Ovary (tissue), 3 donors: ENCODE results near the gene OXTR.

Source experiments
- POLR2A ChIP-seq: fragments of 450-650 bp; IDR thresholded peaks from one replicate; pipeline ENCODE4 v1.6.1; 2017; ENCODE audit warnings: antibody characterized with exemption, mild to moderate bottlenecking, moderate library complexity
- TF ChIP-seq, protein P1 (sequence below), 3 donors: fragments of 450-650 bp in 2 of 3; fragments of 200-600 bp in 1 of 3; IDR thresholded peaks; one replicate each; pipeline versions ENCODE4 v1.5.1 to v1.8.0; 2016 to 2022; ENCODE audit warnings: antibody characterized with exemption in 3 of 3, mild to moderate bottlenecking in 1 of 3
- donor health status: DM: no; HTN: no; CAD: no.

GRCh38 chr3:8738639-8739038 lies 30.8 kb downstream of the OXTR start:
- TF ChIP-seq, protein P1, sequence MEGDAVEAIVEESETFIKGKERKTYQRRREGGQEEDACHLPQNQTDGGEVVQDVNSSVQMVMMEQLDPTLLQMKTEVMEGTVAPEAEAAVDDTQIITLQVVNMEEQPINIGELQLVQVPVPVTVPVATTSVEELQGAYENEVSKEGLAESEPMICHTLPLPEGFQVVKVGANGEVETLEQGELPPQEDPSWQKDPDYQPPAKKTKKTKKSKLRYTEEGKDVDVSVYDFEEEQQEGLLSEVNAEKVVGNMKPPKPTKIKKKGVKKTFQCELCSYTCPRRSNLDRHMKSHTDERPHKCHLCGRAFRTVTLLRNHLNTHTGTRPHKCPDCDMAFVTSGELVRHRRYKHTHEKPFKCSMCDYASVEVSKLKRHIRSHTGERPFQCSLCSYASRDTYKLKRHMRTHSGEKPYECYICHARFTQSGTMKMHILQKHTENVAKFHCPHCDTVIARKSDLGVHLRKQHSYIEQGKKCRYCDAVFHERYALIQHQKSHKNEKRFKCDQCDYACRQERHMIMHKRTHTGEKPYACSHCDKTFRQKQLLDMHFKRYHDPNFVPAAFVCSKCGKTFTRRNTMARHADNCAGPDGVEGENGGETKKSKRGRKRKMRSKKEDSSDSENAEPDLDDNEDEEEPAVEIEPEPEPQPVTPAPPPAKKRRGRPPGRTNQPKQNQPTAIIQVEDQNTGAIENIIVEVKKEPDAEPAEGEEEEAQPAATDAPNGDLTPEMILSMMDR (IDR thresholded peaks at IDR 0.05) = no peak
- no peak for TF ChIP-seq POLR2A
